Measurements from ENCODE around the gene PLTP. TPM values are rescaled to one million over a fixed set of nuclear protein-coding genes. Genes with fewer than 3 reads are reported as not detected.
A peak's percentile ranks its signal among the peaks of the same experiment; 100 is the strongest.
"Not testable (repeated sequence)": the region's sequence is repeated elsewhere in the genome, so short reads cannot be mapped to it uniquely, and the experiment has no call there.

Gene PLTP
- total RNA-seq, 2 donors from 2014 or later: 6.6 to 12.1 TPM

DNA sequence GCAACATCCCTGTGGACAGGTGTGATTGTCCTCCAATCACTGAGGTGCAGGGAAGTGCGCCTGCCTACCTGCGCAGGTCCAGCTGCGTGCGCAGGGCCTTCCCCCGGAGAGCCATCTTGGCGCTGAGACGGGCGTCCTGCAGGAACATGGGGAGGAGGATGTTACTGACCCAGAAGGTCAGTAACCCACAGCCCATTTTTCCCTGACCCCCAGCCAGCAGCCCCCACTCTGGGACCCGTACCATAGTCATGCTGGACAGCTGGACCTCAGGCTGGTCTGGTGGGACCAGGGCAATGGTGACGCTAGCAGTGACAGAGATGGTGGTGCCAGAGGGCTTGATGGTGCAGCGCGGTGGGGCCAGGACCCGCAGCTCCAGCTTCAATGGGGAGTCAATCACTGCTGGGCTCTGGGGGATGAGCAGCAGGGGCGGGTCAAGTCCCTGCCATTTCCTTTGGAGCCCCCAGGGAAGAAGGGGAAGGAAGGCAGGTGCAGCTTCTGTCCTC, 9.7 kb downstream of the PLTP start:
- no peak overlapping the region for H3K4me3 Mint-ChIP-seq
- no peak for ATAC-seq (replicated peaks)
- H3K36me3 Mint-ChIP-seq (ENCODE audit: low read depth): peaks cover 15% of the 10 kb centered on the region
- no peaks in the 10 kb centered on the region for H3K27me3 Mint-ChIP-seq
- no peaks in the 10 kb centered on the region for H3K4me1 Mint-ChIP-seq
- H3K9me3 Mint-ChIP-seq: no peaks in the 10 kb centered on the region
- H3K27ac Mint-ChIP-seq: no peak overlapping the region

DNA sequence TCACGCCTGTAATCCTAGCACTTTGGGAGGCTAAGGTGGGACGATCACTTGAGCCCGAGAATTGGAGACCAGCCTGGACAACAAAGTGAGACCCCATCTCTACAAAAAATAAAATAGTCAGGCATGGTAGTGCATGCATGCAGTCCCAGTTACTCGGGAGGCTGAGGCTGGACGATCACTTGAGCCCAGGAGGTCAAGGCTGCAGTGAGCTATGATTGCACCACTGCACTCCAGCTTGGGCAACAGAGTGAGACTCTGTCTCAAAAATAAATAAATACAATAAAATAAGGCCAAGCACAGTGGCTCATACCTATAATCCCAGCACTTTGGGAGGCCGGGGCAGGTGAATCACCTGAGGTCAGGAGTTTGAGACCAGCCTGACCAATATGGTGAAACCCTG, 10.6 kb downstream of the PLTP start:
- not testable (repeated sequence) for H3K27me3 Mint-ChIP-seq; H3K4me1 Mint-ChIP-seq; H3K4me3 Mint-ChIP-seq; ATAC-seq (replicated peaks); H3K9me3 Mint-ChIP-seq; H3K27ac Mint-ChIP-seq
- peaks cover 24% of the 10 kb centered on the region for H3K36me3 Mint-ChIP-seq (ENCODE audit: low read depth)

GRCh38 chr20:45899046-45899835, 12.7 kb downstream of the PLTP start:
- no peaks in the 10 kb centered on the region for H3K9me3 Mint-ChIP-seq
- H3K27me3 Mint-ChIP-seq: no peaks in the 10 kb centered on the region
- H3K4me3 Mint-ChIP-seq: no peak overlapping the region
- H3K36me3 Mint-ChIP-seq (ENCODE audit: low read depth): peaks cover 40% of the 10 kb centered on the region
- H3K27ac Mint-ChIP-seq: no peak overlapping the region
- peaks cover 1% of the 10 kb centered on the region for H3K4me1 Mint-ChIP-seq
- ATAC-seq (replicated peaks): no peak

DNA sequence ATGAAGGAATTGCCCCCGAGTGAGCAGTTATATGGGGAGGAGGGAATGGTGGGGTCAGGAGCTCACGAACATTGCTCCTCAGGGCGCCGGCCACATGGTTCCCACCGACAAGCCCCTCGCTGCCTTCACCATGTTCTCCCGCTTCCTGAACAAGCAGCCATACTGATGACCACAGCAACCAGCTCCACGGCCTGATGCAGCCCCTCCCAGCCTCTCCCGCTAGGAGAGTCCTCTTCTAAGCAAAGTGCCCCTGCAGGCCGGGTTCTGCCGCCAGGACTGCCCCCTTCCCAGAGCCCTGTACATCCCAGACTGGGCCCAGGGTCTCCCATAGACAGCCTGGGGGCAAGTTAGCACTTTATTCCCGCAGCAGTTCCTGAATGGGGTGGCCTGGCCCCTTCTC, 13.7 kb downstream of the PLTP start:
- no peak for ATAC-seq (replicated peaks)
- H3K4me3 Mint-ChIP-seq: no peak overlapping the region
- H3K27me3 Mint-ChIP-seq: no peaks in the 10 kb centered on the region
- no peak overlapping the region for H3K27ac Mint-ChIP-seq
- no peaks in the 10 kb centered on the region for H3K9me3 Mint-ChIP-seq
- peaks cover 50% of the 10 kb centered on the region for H3K36me3 Mint-ChIP-seq (ENCODE audit: low read depth)
- peaks cover 7% of the 10 kb centered on the region for H3K4me1 Mint-ChIP-seq

DNA sequence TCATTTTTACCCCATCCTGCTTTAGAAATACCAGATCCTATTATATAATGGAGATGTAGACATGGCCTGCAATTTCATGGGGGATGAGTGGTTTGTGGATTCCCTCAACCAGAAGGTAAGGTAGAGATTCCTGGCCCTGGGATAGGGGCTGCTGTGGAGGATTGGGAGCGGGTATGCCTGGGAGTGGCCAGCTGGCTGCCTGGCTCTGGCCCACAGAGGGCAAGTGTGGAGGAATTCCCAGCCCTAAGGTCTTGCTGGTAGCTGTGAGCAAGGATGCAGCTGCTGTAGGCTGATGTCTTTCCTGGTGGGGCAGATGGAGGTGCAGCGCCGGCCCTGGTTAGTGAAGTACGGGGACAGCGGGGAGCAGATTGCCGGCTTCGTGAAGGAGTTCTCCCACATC, 14.3 kb downstream of the PLTP start:
- H3K36me3 Mint-ChIP-seq (ENCODE audit: low read depth): peaks cover 56% of the 10 kb centered on the region
- no peak for ATAC-seq (replicated peaks)
- H3K27ac Mint-ChIP-seq: no peak overlapping the region
- H3K27me3 Mint-ChIP-seq: no peaks in the 10 kb centered on the region
- peaks cover 9% of the 10 kb centered on the region for H3K4me1 Mint-ChIP-seq
- H3K9me3 Mint-ChIP-seq: no peaks in the 10 kb centered on the region
- no peak overlapping the region for H3K4me3 Mint-ChIP-seq

DNA sequence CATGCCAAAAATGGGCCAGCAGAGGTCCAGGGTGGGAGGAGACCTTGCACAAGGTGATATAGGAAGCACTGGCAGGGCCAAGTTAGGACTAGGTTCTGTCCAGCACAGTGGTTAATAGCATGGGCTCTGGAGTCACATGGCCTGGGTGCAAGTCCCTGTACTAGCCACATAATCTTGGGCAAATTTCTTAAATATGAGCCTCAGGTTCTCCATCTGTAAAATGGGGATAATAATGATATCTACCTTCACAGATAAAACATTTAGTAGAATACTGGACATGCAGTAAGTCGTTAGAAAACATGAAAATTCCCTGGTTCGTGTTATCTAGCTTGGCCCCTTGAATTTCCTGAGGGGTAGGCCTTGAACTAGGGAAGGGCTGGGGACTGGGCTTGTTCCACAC, 14.7 kb downstream of the PLTP start:
- Mint-ChIP-seq H3K9me3 (no peaks in the 10 kb centered on the region), H3K36me3 (ENCODE audit: low read depth) (peaks cover 60% of the 10 kb centered on the region), H3K4me1 (peaks cover 13% of the 10 kb centered on the region), H3K27me3 (no peaks in the 10 kb centered on the region), H3K27ac (no peak overlapping the region), H3K4me3 (no peak overlapping the region)
- ATAC-seq (replicated peaks): no peak

GRCh38 chr20:45896641-45897161, 15.3 kb downstream of the PLTP start:
- H3K36me3 Mint-ChIP-seq (ENCODE audit: low read depth): peaks cover 63% of the 10 kb centered on the region
- no peak overlapping the region for H3K27ac Mint-ChIP-seq
- H3K9me3 Mint-ChIP-seq: no peaks in the 10 kb centered on the region
- peaks cover 15% of the 10 kb centered on the region for H3K4me1 Mint-ChIP-seq
- H3K27me3 Mint-ChIP-seq: no peaks in the 10 kb centered on the region
- no peak overlapping the region for H3K4me3 Mint-ChIP-seq
- no peak for ATAC-seq (replicated peaks)

DNA sequence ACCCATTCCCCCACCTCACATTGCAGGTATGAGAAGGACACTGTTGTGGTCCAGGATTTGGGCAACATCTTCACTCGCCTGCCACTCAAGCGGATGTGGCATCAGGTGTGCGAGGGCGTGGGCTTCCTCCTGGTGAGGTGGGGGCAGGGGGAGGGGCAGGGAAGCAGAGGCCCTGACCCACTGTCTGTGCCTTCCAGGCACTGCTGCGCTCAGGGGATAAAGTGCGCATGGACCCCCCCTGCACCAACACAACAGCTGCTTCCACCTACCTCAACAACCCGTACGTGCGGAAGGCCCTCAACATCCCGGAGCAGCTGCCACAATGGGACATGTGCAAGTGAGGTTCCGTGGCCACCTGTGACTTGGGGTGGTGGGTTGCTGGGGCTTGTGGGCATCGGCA, 17.2 kb downstream of the PLTP start:
- Mint-ChIP-seq H3K27ac (no peak overlapping the region), H3K36me3 (ENCODE audit: low read depth) (peaks cover 70% of the 10 kb centered on the region), H3K4me1 (peaks cover 15% of the 10 kb centered on the region)

GRCh38 chr20:45893831-45894230, 18.1 kb downstream of the PLTP start:
- peak overlapping the region; percentile 31 for H3K27ac Mint-ChIP-seq
- no peak for ATAC-seq (replicated peaks)
- no peaks in the 10 kb centered on the region for H3K27me3 Mint-ChIP-seq

More for the DNA sequence above, 17.2 kb downstream of the PLTP start:
- H3K27me3 Mint-ChIP-seq: no peaks in the 10 kb centered on the region
- H3K4me3 Mint-ChIP-seq: peak overlapping the region; percentile 95
- no peaks in the 10 kb centered on the region for H3K9me3 Mint-ChIP-seq
- ATAC-seq (replicated peaks): no peak

DNA sequence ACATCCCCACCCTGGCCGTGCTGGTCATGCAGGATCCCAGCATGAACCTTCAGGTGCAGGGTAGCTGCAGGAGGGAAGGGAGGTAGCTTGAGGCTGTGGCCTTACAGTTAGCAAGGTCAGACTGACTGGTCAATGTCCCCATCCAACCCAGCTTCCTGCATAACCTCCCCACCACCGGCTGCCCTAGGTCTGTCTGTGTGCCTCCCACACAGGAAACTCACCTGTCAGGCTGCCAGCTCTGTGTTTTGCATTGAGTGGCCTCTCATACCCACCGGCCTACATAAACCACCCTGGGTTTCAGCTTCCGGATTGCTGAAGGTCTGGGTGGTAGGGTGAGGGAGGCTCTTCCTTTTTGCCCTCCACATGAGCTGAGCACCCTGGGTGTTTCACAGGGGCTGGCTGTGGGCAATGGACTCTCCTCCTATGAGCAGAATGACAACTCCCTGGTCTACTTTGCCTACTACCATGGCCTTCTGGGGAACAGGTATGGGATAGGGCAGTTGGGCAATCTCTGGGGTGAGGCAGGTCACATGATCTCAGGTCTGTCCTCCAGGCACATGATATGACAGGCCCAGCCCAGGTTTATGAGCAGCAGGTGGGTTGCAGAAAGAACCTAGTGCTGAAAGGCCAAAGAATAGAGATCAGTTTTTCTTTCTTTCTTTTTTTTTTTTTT, 19.0 kb downstream of the PLTP start:
- peak overlapping the region; percentile 90 for H3K27ac Mint-ChIP-seq
- H3K4me3 Mint-ChIP-seq: peak overlapping the region; percentile 95
- H3K36me3 Mint-ChIP-seq (ENCODE audit: low read depth): peaks cover 63% of the 10 kb centered on the region
- H3K4me1 Mint-ChIP-seq: peaks cover 15% of the 10 kb centered on the region
- peak; percentile 72 for ATAC-seq (replicated peaks)
- H3K27me3 Mint-ChIP-seq: no peaks in the 10 kb centered on the region
- no peaks in the 10 kb centered on the region for H3K9me3 Mint-ChIP-seq

More at GRCh38 chr20:45893831-45894230, 18.1 kb downstream of the PLTP start:
- Mint-ChIP-seq H3K4me3 (peak overlapping the region; percentile 95), H3K36me3 (ENCODE audit: low read depth) (peaks cover 70% of the 10 kb centered on the region), H3K9me3 (no peaks in the 10 kb centered on the region), H3K4me1 (peaks cover 15% of the 10 kb centered on the region)

GRCh38 chr20:45892049-45892825, 19.7 kb downstream of the PLTP start:
- no peaks in the 10 kb centered on the region for H3K27me3 Mint-ChIP-seq
- peak overlapping the region; percentile 95 for H3K4me3 Mint-ChIP-seq
- peaks cover 55% of the 10 kb centered on the region for H3K36me3 Mint-ChIP-seq (ENCODE audit: low read depth)
- H3K4me1 Mint-ChIP-seq: peaks cover 15% of the 10 kb centered on the region
- no peak for ATAC-seq (replicated peaks)
- peak overlapping the region; percentile 90 for H3K27ac Mint-ChIP-seq
- H3K9me3 Mint-ChIP-seq: no peaks in the 10 kb centered on the region

DNA sequence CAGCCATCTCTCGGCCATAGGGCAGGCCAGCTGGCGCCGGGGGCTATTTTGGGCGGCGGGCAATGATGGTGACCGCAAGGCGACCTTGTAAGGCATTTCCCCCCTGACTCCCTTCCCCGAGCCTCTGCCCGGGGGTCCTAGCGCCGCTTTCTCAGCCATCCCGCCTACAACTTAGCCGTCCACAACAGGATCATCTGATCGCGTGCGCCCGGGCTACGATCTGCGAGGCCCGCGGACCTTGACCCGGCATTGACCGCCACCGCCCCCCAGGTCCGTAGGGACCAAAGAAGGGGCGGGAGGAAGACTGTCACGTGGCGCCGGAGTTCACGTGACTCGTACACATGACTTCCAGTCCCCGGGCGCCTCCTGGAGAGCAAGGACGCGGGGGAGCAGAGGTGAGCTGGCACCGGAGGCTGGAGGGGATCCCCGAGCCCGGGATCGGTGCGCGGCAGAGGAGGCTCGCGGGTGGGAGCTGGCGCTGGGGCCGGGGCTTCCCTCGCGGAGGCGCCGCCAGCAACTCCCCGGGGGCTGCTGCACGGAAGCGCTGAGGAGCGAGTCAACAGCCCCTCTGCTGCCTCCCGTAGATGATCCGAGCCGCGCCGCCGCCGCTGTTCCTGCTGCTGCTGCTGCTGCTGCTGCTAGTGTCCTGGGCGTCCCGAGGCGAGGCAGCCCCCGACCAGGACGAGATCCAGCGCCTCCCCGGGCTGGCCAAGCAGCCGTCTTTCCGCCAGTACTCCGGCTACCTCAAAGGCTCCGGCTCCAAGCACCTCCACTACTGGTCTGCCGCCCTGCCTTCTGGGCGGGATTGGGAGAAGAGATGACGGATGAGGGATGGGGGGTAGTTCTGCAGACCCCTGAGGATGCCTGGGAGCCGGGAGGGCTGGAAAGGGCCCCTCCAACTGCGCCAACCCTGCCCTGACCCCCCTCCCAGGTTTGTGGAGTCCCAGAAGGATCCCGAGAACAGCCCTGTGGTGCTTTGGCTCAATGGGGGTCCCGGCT, 20.7 kb downstream of the PLTP start, which contains the start of the genes CTSA and NEURL2:
TSS of gene CTSA (plus strand) at position 351 of the 999 bp plus-strand sequence. CDS start at position 585, 234 bp downstream.
TSS of gene NEURL2 (minus strand) at position 224 of the 999 bp plus-strand sequence. CDS start at position 7, 217 bp downstream.
- peak within 1 kb of the TSS; percentile 90 for H3K27ac Mint-ChIP-seq
- peaks cover 15% of the 10 kb centered on the region for H3K4me1 Mint-ChIP-seq
- peak within 1 kb of the TSS; percentile 95 for H3K4me3 Mint-ChIP-seq
- peak; percentile 84 for ATAC-seq (replicated peaks)
- no peaks in the 10 kb centered on the region for H3K27me3 Mint-ChIP-seq
- H3K9me3 Mint-ChIP-seq: no peaks in the 10 kb centered on the region
- peaks cover 46% of the 10 kb centered on the region for H3K36me3 Mint-ChIP-seq (ENCODE audit: low read depth)
